IgD-negative memory B cell (primary cell): ENCODE results near the gene ADGRB2. TPM values are rescaled to one million over a fixed set of nuclear protein-coding genes. Genes with fewer than 3 reads are reported as not detected.
A peak's percentile ranks its signal among the peaks of the same experiment; 100 is the strongest.

Source experiments
- H3K27ac Mint-ChIP-seq, 3 donors: one replicate each; pipeline ENCODE4 v1.8.0; 2020 to 2022; ENCODE audit warnings: mild to moderate bottlenecking in 3 of 3, mixed read lengths in 3 of 3, moderate library complexity in 1 of 3
- H3K27me3 Mint-ChIP-seq: one replicate; pipeline ENCODE4 v1.8.0; 2021; ENCODE audit warnings: mixed read lengths
- H3K36me3 Mint-ChIP-seq: one replicate; pipeline ENCODE4 v1.8.0; 2020; ENCODE audit warnings: mild to moderate bottlenecking, mixed read lengths
- H3K4me1 Mint-ChIP-seq, 3 donors: one replicate each; pipeline ENCODE4 v1.8.0; 2020 to 2022; ENCODE audit warnings: mixed read lengths in 3 of 3, mild to moderate bottlenecking in 1 of 3
- H3K4me3 Mint-ChIP-seq, 4 donors: one replicate each; pipeline ENCODE4 v1.8.0; 2020 to 2022; ENCODE audit warnings: mild to moderate bottlenecking in 4 of 4, mixed read lengths in 4 of 4, moderate library complexity in 3 of 4
- H3K9me3 Mint-ChIP-seq, 3 donors: one replicate each; pipeline ENCODE4 v1.8.0; 2020 to 2021; ENCODE audit warnings: mixed read lengths in 3 of 3, mild to moderate bottlenecking in 1 of 3
- polyA plus RNA-seq: library from polyadenylated mRNA; unstranded; fragments of 300-500 nt; fragmentation: Illumina TruSeq; gene quantifications from one replicate; pipeline ENCODE4 v1.2.3, GENCODE V29; 2021

The ADGRB2 gene
- polyA plus RNA-seq, 1 donor from 2014 or later, result 0.97 TPM

GRCh38 chr1:31781138-31781755, 17.1 kb upstream of the ADGRB2 start:
- no peaks in the 10 kb centered on the region for H3K9me3 Mint-ChIP-seq
- peaks cover 17% of the 10 kb centered on the region for H3K27me3 Mint-ChIP-seq
- peak overlapping the region in 1 of 3 donors; percentile 43 for H3K27ac Mint-ChIP-seq
- no peaks in the 10 kb centered on the region for H3K36me3 Mint-ChIP-seq
- no peak overlapping the region for H3K4me3 Mint-ChIP-seq
- peaks cover 12 to 21% (median 21%) of the 10 kb centered on the region in 3 donors for H3K4me1 Mint-ChIP-seq

GRCh38 chr1:31780632-31781031, 16.5 kb upstream of the ADGRB2 start:
- H3K27me3 Mint-ChIP-seq, result peaks cover 18% of the 10 kb centered on the region
- H3K36me3 Mint-ChIP-seq, result no peaks in the 10 kb centered on the region
- H3K4me1 Mint-ChIP-seq, result peaks cover 10 to 17% (median 15%) of the 10 kb centered on the region in 3 donors
- no peaks in the 10 kb centered on the region for H3K9me3 Mint-ChIP-seq
- H3K4me3 Mint-ChIP-seq, result no peak overlapping the region
- H3K27ac Mint-ChIP-seq, result peak overlapping the region in 1 of 3 donors; percentile 43

GRCh38 chr1:31779687-31780086, 15.5 kb upstream of the ADGRB2 start:
- no peak overlapping the region for H3K4me3 Mint-ChIP-seq
- H3K27ac Mint-ChIP-seq, result no peak overlapping the region
- no peaks in the 10 kb centered on the region for H3K9me3 Mint-ChIP-seq

GRCh38 chr1:31778763-31779488, 14.8 kb upstream of the ADGRB2 start:
- H3K27ac Mint-ChIP-seq, result no peak overlapping the region
- H3K27me3 Mint-ChIP-seq, result peaks cover 29% of the 10 kb centered on the region
- H3K4me3 Mint-ChIP-seq, result no peak overlapping the region
- H3K9me3 Mint-ChIP-seq, result no peaks in the 10 kb centered on the region
- H3K4me1 Mint-ChIP-seq, result peaks cover 0 to 5% (median 1%) of the 10 kb centered on the region in 3 donors
- H3K36me3 Mint-ChIP-seq, result no peaks in the 10 kb centered on the region

More at GRCh38 chr1:31779687-31780086, 15.5 kb upstream of the ADGRB2 start:
- Mint-ChIP-seq H3K27me3 (peaks cover 22% of the 10 kb centered on the region), H3K4me1 (peaks cover 5 to 10% (median 6%) of the 10 kb centered on the region in 3 donors), H3K36me3 (no peaks in the 10 kb centered on the region)

- Mint-ChIP-seq H3K4me3 (no peak overlapping the region), H3K9me3 (no peaks in the 10 kb centered on the region), H3K4me1 (peaks cover 11 to 14% (median 12%) of the 10 kb centered on the region in 3 donors), H3K36me3 (no peaks in the 10 kb centered on the region), H3K27me3 (peaks cover 46% of the 10 kb centered on the region), H3K27ac (no peak overlapping the region)
Observed at GRCh38 chr1:31776516-31776915, 12.4 kb upstream of the ADGRB2 start.

GRCh38 chr1:31776032-31776431, 11.9 kb upstream of the ADGRB2 start:
- no peaks in the 10 kb centered on the region for H3K36me3 Mint-ChIP-seq
- no peak overlapping the region for H3K4me3 Mint-ChIP-seq
- peaks cover 45% of the 10 kb centered on the region for H3K27me3 Mint-ChIP-seq
- no peak overlapping the region for H3K27ac Mint-ChIP-seq
- no peaks in the 10 kb centered on the region for H3K9me3 Mint-ChIP-seq
- peaks cover 11 to 17% (median 12%) of the 10 kb centered on the region in 3 donors for H3K4me1 Mint-ChIP-seq

GRCh38 chr1:31775210-31775999, 11.3 kb upstream of the ADGRB2 start:
- Mint-ChIP-seq H3K36me3 (no peaks in the 10 kb centered on the region), H3K4me3 (no peak overlapping the region), H3K27ac (peak overlapping the region in 1 of 3 donors; percentile 23), H3K27me3 (peaks cover 45% of the 10 kb centered on the region), H3K9me3 (no peaks in the 10 kb centered on the region), H3K4me1 (peaks cover 11 to 18% (median 11%) of the 10 kb centered on the region in 3 donors)

- Mint-ChIP-seq H3K4me1 (peaks cover 9 to 18% (median 12%) of the 10 kb centered on the region in 3 donors), H3K9me3 (no peaks in the 10 kb centered on the region), H3K36me3 (no peaks in the 10 kb centered on the region), H3K4me3 (no peak overlapping the region), H3K27ac (peak overlapping the region in 1 of 3 donors; percentile 48), H3K27me3 (peaks cover 43% of the 10 kb centered on the region)
Observed at GRCh38 chr1:31774495-31774894, 10.4 kb upstream of the ADGRB2 start.

GRCh38 chr1:31773861-31774260, 9.7 kb upstream of the ADGRB2 start:
- Mint-ChIP-seq H3K27me3 (peaks cover 40% of the 10 kb centered on the region), H3K9me3 (no peaks in the 10 kb centered on the region), H3K36me3 (no peaks in the 10 kb centered on the region), H3K27ac (no peak overlapping the region), H3K4me1 (peaks cover 16 to 22% (median 18%) of the 10 kb centered on the region in 3 donors), H3K4me3 (peak overlapping the region in 1 of 4 donors; percentile 5)

GRCh38 chr1:31772669-31773248, 8.6 kb upstream of the ADGRB2 start:
- H3K4me3 Mint-ChIP-seq, result peak overlapping the region; percentile 74 to 95 (median 90)
- H3K27me3 Mint-ChIP-seq, result peaks cover 37% of the 10 kb centered on the region
- H3K9me3 Mint-ChIP-seq, result no peaks in the 10 kb centered on the region
- H3K27ac Mint-ChIP-seq, result peak overlapping the region in 1 of 3 donors; percentile 63
- peaks cover 17 to 22% (median 20%) of the 10 kb centered on the region in 3 donors for H3K4me1 Mint-ChIP-seq
- H3K36me3 Mint-ChIP-seq, result no peaks in the 10 kb centered on the region

GRCh38 chr1:31771891-31772668, 7.9 kb upstream of the ADGRB2 start:
- H3K36me3 Mint-ChIP-seq, result no peaks in the 10 kb centered on the region
- peak overlapping the region in 1 of 3 donors; percentile 33 for H3K27ac Mint-ChIP-seq
- H3K4me1 Mint-ChIP-seq, result peaks cover 17 to 22% (median 20%) of the 10 kb centered on the region in 3 donors
- H3K9me3 Mint-ChIP-seq, result no peaks in the 10 kb centered on the region
- H3K27me3 Mint-ChIP-seq, result peaks cover 36% of the 10 kb centered on the region
- H3K4me3 Mint-ChIP-seq, result peak overlapping the region; percentile 74 to 95 (median 90)

- Mint-ChIP-seq H3K27ac (no peak overlapping the region), H3K36me3 (no peaks in the 10 kb centered on the region), H3K4me1 (peaks cover 17 to 22% (median 21%) of the 10 kb centered on the region in 3 donors), H3K9me3 (no peaks in the 10 kb centered on the region), H3K4me3 (peak overlapping the region in 1 of 4 donors; percentile 27), H3K27me3 (peaks cover 25% of the 10 kb centered on the region)
Observed at GRCh38 chr1:31769720-31770390, 5.7 kb upstream of the ADGRB2 start.

GRCh38 chr1:31768939-31769704, 5.0 kb upstream of the ADGRB2 start:
- H3K9me3 Mint-ChIP-seq, result no peaks in the 10 kb centered on the region
- no peaks in the 10 kb centered on the region for H3K36me3 Mint-ChIP-seq
- H3K4me3 Mint-ChIP-seq, result peak overlapping the region in 2 of 4 donors; percentile 18 to 25
- H3K4me1 Mint-ChIP-seq, result peaks cover 17 to 24% (median 24%) of the 10 kb centered on the region in 3 donors
- H3K27ac Mint-ChIP-seq, result no peak overlapping the region
- H3K27me3 Mint-ChIP-seq, result peaks cover 20% of the 10 kb centered on the region
